NCI-H2081 (cell line): Measurements from ENCODE around the gene TARBP1.
A peak's percentile ranks its signal among the peaks of the same experiment; 100 is the strongest.
"Not testable (repeated sequence)": the region's sequence is repeated elsewhere in the genome, so short reads cannot be mapped to it uniquely, and the experiment has no call there.

Experiments
- DNase-seq, 2 experiments: peaks; one replicate each; lab custom pipeline; 2025; lab: John Stamatoyannopoulos, UW

The TARBP1 gene

GRCh38 chr1:234478481-234479309 is at the start of gene TARBP1:
TARBP1 (minus strand) TSS chr1:234479179; CDS start chr1:234479103, 76 bp downstream.
- DNase-seq, result peak; percentile 87 to 91

GRCh38 chr1:234528074-234528865 is 49.3 kb upstream of the TARBP1 start:
- DNase-seq, result no peak

GRCh38 chr1:234527346-234527745 is 48.4 kb upstream of the TARBP1 start:
- DNase-seq, result no peak

- no peak for DNase-seq
These were observed 47.9 kb upstream of the TARBP1 start for GRCh38 chr1:234526922-234527321.

GRCh38 chr1:234525099-234525799 is 46.3 kb upstream of the TARBP1 start:
- no peak for DNase-seq

GRCh38 chr1:234521836-234522235 is 42.9 kb upstream of the TARBP1 start:
- DNase-seq, result no peak

GRCh38 chr1:234520908-234521817 is 42.2 kb upstream of the TARBP1 start:
- no peak for DNase-seq

- peak in 1 of 2 experiments; percentile 34 for DNase-seq
These were observed 40.5 kb upstream of the TARBP1 start for GRCh38 chr1:234519506-234519905.

- no peak for DNase-seq
These were observed 39.9 kb upstream of the TARBP1 start for GRCh38 chr1:234518876-234519275.

- not testable (repeated sequence) for DNase-seq
These were observed 39.1 kb upstream of the TARBP1 start for GRCh38 chr1:234518086-234518485.

GRCh38 chr1:234517110-234517802 is 38.3 kb upstream of the TARBP1 start:
- no peak for DNase-seq

GRCh38 chr1:234515821-234516241 is 36.9 kb upstream of the TARBP1 start:
- no peak for DNase-seq

GRCh38 chr1:234515411-234515810 is 36.4 kb upstream of the TARBP1 start:
- no peak for DNase-seq

- DNase-seq, result no peak
These were observed 33.5 kb upstream of the TARBP1 start for GRCh38 chr1:234512451-234512861.

- no peak for DNase-seq
These were observed 30.7 kb upstream of the TARBP1 start for GRCh38 chr1:234509457-234510328.

- no peak for DNase-seq
These were observed 28.8 kb upstream of the TARBP1 start for GRCh38 chr1:234507626-234508387.

- DNase-seq, result no peak
These were observed 28.1 kb upstream of the TARBP1 start for GRCh38 chr1:234507089-234507488.

- DNase-seq, result no peak
These were observed 26.8 kb upstream of the TARBP1 start for GRCh38 chr1:234505769-234506102.
